Stimulated activated CD4-positive, alpha-beta T cell treated with anti-CD3 and anti-CD28 coated beads, TNF-alpha, amount 100 ng/mL, for 4 hours (primary cell): ENCODE results near the gene TGM5.
"Not testable (repeated sequence)": the region's sequence is repeated elsewhere in the genome, so short reads cannot be mapped to it uniquely, and the experiment has no call there.

Experiments used
- DNase-seq, 3 experiments: peaks; one replicate each; pipeline ENCODE4 v3.0.0-alpha.2; 2020; ENCODE audit warnings: low read depth in 3 of 3

Gene TGM5

GRCh38 chr15:43266834-43267233, at the start of gene TGM5:
TGM5 (minus strand) TSS chr15:43266928; CDS start chr15:43266849, 79 bp downstream.
- no peak for DNase-seq

- DNase-seq: no peak
Observed at GRCh38 chr15:43314171-43314570, 47.4 kb upstream of the TGM5 start.

GRCh38 chr15:43312378-43312777, 45.6 kb upstream of the TGM5 start:
- DNase-seq: no peak

GRCh38 chr15:43302205-43302817, 35.6 kb upstream of the TGM5 start, which contains the start of gene TGM7:
TGM7 (minus strand) TSS chr15:43302255.
- DNase-seq: no peak

GRCh38 chr15:43299884-43300283, 33.2 kb upstream of the TGM5 start:
- DNase-seq: no peak

- DNase-seq: no peak
Observed at GRCh38 chr15:43299411-43299810, 32.7 kb upstream of the TGM5 start.

- no peak for DNase-seq
Observed at GRCh38 chr15:43294091-43294706, 27.5 kb upstream of the TGM5 start.

GRCh38 chr15:43293432-43293831, 26.7 kb upstream of the TGM5 start:
- no peak for DNase-seq

GRCh38 chr15:43292375-43293078, 25.8 kb upstream of the TGM5 start:
- no peak for DNase-seq

GRCh38 chr15:43289656-43290055, 22.9 kb upstream of the TGM5 start:
- DNase-seq: not testable (repeated sequence)

- DNase-seq: no peak
Observed at GRCh38 chr15:43287254-43287653, 20.5 kb upstream of the TGM5 start.

- DNase-seq: no peak
Observed at GRCh38 chr15:43286074-43286473, 19.3 kb upstream of the TGM5 start.

- DNase-seq: peak in 2 of 3 experiments; percentile 12 to 26
Observed at GRCh38 chr15:43285609-43286037, 18.9 kb upstream of the TGM5 start.

GRCh38 chr15:43283526-43283925, 16.8 kb upstream of the TGM5 start:
- DNase-seq: no peak

- DNase-seq: no peak
Observed at GRCh38 chr15:43281926-43282602, 15.3 kb upstream of the TGM5 start.

- no peak for DNase-seq
Observed at GRCh38 chr15:43280996-43281395, 14.3 kb upstream of the TGM5 start.

GRCh38 chr15:43279496-43279895, 12.8 kb upstream of the TGM5 start:
- no peak for DNase-seq

- DNase-seq: no peak
Observed at GRCh38 chr15:43278869-43279268, 12.1 kb upstream of the TGM5 start.

GRCh38 chr15:43277901-43278300, 11.2 kb upstream of the TGM5 start:
- DNase-seq: no peak

GRCh38 chr15:43277231-43277823, 10.6 kb upstream of the TGM5 start:
- DNase-seq: no peak

- DNase-seq: no peak
Observed at GRCh38 chr15:43276563-43277200, 10.0 kb upstream of the TGM5 start.
